HG02798 (cell line): ENCODE data around the gene IL1F10.
A peak's percentile ranks its signal among the peaks of the same experiment; 100 is the strongest.
"Not testable (repeated sequence)": the region's sequence is repeated elsewhere in the genome, so short reads cannot be mapped to it uniquely, and the experiment has no call there.

Source experiments
- ATAC-seq: cut with Tn5 transposase; IDR thresholded peaks from one replicate; pipeline ENCODE4 v1.9.1; 2021; ENCODE audit warnings: mild to moderate bottlenecking; ENCODE audit not compliant: unreplicated experiment, poor library complexity

IL1F10 gene

GRCh38 chr2:113078350-113078839, 10.6 kb downstream of the IL1F10 start:
- no peak for ATAC-seq

GRCh38 chr2:113079131-113079530, 11.4 kb downstream of the IL1F10 start:
- ATAC-seq, result no peak

GRCh38 chr2:113080134-113080533, 12.4 kb downstream of the IL1F10 start:
- peak; percentile 34 for ATAC-seq

- ATAC-seq, result no peak
Observed at GRCh38 chr2:113081488-113082210, 13.9 kb downstream of the IL1F10 start.

GRCh38 chr2:113083296-113083695, 15.5 kb downstream of the IL1F10 start:
- ATAC-seq, result no peak

GRCh38 chr2:113084249-113085000, 16.7 kb downstream of the IL1F10 start:
- ATAC-seq, result no peak

- ATAC-seq, result no peak
Observed at GRCh38 chr2:113085542-113085941, 17.8 kb downstream of the IL1F10 start.

GRCh38 chr2:113088213-113088992, 20.6 kb downstream of the IL1F10 start:
- no peak for ATAC-seq

GRCh38 chr2:113089916-113090315, 22.1 kb downstream of the IL1F10 start:
- ATAC-seq, result no peak

- no peak for ATAC-seq
Observed at GRCh38 chr2:113091231-113091896, 23.6 kb downstream of the IL1F10 start.

- no peak for ATAC-seq
Observed at GRCh38 chr2:113092864-113093612, 25.3 kb downstream of the IL1F10 start.

GRCh38 chr2:113093613-113093977, 25.8 kb downstream of the IL1F10 start:
- ATAC-seq, result no peak

- not testable (repeated sequence) for ATAC-seq
Observed at GRCh38 chr2:113096306-113096705, 28.5 kb downstream of the IL1F10 start.

GRCh38 chr2:113096842-113097618, 29.3 kb downstream of the IL1F10 start:
- ATAC-seq, result not testable (repeated sequence)

- ATAC-seq, result peak; percentile 60
Observed at GRCh38 chr2:113098041-113098440, 30.3 kb downstream of the IL1F10 start.

GRCh38 chr2:113098532-113098931, 30.8 kb downstream of the IL1F10 start:
- ATAC-seq, result no peak

GRCh38 chr2:113102133-113102532, 34.4 kb downstream of the IL1F10 start:
- no peak for ATAC-seq

GRCh38 chr2:113103277-113103676, 35.5 kb downstream of the IL1F10 start:
- ATAC-seq, result no peak

GRCh38 chr2:113104054-113104611, 36.4 kb downstream of the IL1F10 start:
- ATAC-seq, result no peak
